Lower leg skin (tissue), 3 donors: Measurements from ENCODE around the gene SUOX.

Experiments
- CTCF ChIP-seq, 3 donors: fragments of 450-650 bp; IDR thresholded peaks; one replicate each; pipeline ENCODE4 v1.5.1; 2016; ENCODE audit warnings: antibody characterized with exemption in 3 of 3, mild to moderate bottlenecking in 3 of 3, moderate library complexity in 2 of 3
- POLR2A ChIP-seq, 2 donors: fragments of 450-650 bp; IDR thresholded peaks; one replicate each; pipeline ENCODE4 v1.6.1; 2016 to 2017; ENCODE audit warnings: antibody characterized with exemption in 2 of 2, mild to moderate bottlenecking in 1 of 2, moderate library complexity in 1 of 2

DNA sequence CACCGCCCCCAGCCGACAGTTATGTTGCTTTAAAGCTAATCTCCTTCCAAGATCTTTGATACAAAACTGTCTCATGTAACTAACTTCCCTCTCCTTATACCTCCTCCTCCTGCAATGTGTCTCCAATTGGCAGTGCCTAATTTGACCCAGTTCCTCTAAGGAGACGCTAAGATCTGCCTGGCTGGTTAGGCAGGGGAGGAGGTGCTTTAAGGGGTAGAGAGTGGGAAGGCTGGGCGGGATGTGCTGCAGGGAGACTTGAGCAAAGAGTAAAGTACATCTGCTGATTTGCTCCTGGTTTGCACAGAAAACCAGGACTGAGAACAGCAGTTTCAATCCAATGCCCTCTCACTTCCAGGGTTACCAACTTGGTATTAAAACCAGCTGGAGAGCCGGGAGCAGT is 16.4 kb downstream of the SUOX start:
- TF ChIP-seq CTCF (IDR thresholded peaks at IDR 0.05) (no peak), POLR2A (IDR thresholded peaks at IDR 0.05) (no peak)
